KMS-11 (cell line): Measurements from ENCODE around the gene C17orf100.

Experiments used
- H2AFZ ChIP-seq: fragments of 200-600 bp; sonication (generic); 2 replicates; pipeline ENCODE4 v1.6.1; 2016; ENCODE audit warnings: antibody characterized with exemption, mixed run types, low read depth
- H3K27ac ChIP-seq: fragments of 200-600 bp; sonication (generic); 2 replicates; pipeline ENCODE4 v1.6.1; 2016; ENCODE audit warnings: mild to moderate bottlenecking, mixed run types
- H3K27me3 ChIP-seq: fragments of 200-600 bp; sonication (generic); 2 replicates; pipeline ENCODE4 v1.6.1; 2017; ENCODE audit warnings: mild to moderate bottlenecking, low read depth, mixed run types, moderate library complexity; ENCODE audit not compliant: insufficient read depth
- H3K36me3 ChIP-seq: fragments of 200-600 bp; sonication (generic); 2 replicates; pipeline ENCODE4 v1.6.1; 2017; ENCODE audit warnings: mild to moderate bottlenecking, mixed run types; ENCODE audit not compliant: insufficient read depth
- H3K4me1 ChIP-seq: fragments of 200-600 bp; sonication (generic); 2 replicates; pipeline ENCODE4 v1.6.1; 2016; ENCODE audit warnings: mild to moderate bottlenecking, low read depth, mixed run types; ENCODE audit not compliant: poor library complexity, severe bottlenecking
- H3K4me2 ChIP-seq: fragments of 200-600 bp; sonication (generic); 2 replicates; pipeline ENCODE4 v1.7.0; 2016; ENCODE audit warnings: mild to moderate bottlenecking, mixed run types
- H3K4me3 ChIP-seq: fragments of 200-600 bp; sonication (generic); IDR thresholded peaks from 2 replicates; pipeline ENCODE4 v1.6.1; 2017; ENCODE audit warnings: low read depth, low read length, mixed read lengths; ENCODE audit not compliant: insufficient read depth
- H3K79me2 ChIP-seq: fragments of 200-600 bp; sonication (generic); 2 replicates; pipeline ENCODE4 v1.6.1; 2016; ENCODE audit warnings: low read depth, mixed run types; ENCODE audit not compliant: insufficient read depth
- H3K9ac ChIP-seq: fragments of 200-600 bp; sonication (generic); 2 replicates; pipeline ENCODE4 v1.6.1; 2016; ENCODE audit warnings: mild to moderate bottlenecking, mixed run types
- H4K20me1 ChIP-seq: fragments of 200-600 bp; sonication (generic); 2 replicates; pipeline ENCODE4 v1.6.1; 2016; ENCODE audit warnings: mild to moderate bottlenecking, mixed run types; ENCODE audit not compliant: insufficient read depth
- CTCF ChIP-seq: fragments of 200-600 bp; sonication (generic); conservative IDR thresholded peaks from 2 replicates; pipeline ENCODE4 v1.6.1; 2017; ENCODE audit warnings: low read depth, mild to moderate bottlenecking, antibody characterized with exemption, low read length, moderate library complexity, mixed read lengths

The C17orf100 gene

GRCh38 chr17:6642592-6642991 is 9.0 kb upstream of the C17orf100 start:
- Histone ChIP-seq H3K4me1 (no peaks in the 10 kb centered on the region), H3K9ac (no peak overlapping the region), H2AFZ (no peak overlapping the region), H3K27ac (no peak overlapping the region), H3K27me3 (no peaks in the 10 kb centered on the region), H3K36me3 (no peaks in the 10 kb centered on the region), H4K20me1 (no peaks in the 10 kb centered on the region), H3K4me2 (no peak overlapping the region), H3K4me3 (no peak overlapping the region), H3K79me2 (no peaks in the 10 kb centered on the region)
- TF ChIP-seq CTCF, result no peak

GRCh38 chr17:6643451-6644125 is 8.0 kb upstream of the C17orf100 start:
- no peaks in the 10 kb centered on the region for H3K27me3 ChIP-seq
- no peak overlapping the region for H2AFZ ChIP-seq
- no peak overlapping the region for H3K4me2 ChIP-seq
- H3K27ac ChIP-seq, result no peak overlapping the region
- no peaks in the 10 kb centered on the region for H3K4me1 ChIP-seq
- no peaks in the 10 kb centered on the region for H3K79me2 ChIP-seq
- no peaks in the 10 kb centered on the region for H4K20me1 ChIP-seq
- H3K4me3 ChIP-seq, result no peak overlapping the region
- no peak overlapping the region for H3K9ac ChIP-seq
- TF ChIP-seq CTCF, result no peak
- H3K36me3 ChIP-seq, result no peaks in the 10 kb centered on the region

DNA sequence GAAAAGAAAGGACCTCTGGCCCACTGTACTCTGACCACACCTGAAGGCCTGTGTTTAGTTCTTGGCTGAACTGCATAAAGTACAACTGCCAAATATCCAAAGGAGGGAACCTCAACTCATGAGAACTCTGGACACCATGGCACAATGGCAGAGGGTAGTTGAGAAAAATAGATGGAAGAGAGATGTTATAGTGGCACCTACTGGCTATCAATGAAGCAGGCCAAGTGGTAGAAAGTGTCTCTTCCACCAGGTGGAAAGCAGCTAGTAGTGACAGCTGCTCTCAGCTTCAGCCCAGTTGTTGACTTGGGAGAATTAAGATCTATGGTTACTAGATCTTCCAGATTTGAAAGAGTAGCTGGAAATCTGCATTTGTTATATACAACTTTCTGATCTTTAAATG is 3.4 kb upstream of the C17orf100 start:
- no peak for TF ChIP-seq CTCF
- no peak overlapping the region for H3K27ac ChIP-seq
- H4K20me1 ChIP-seq, result no peaks in the 10 kb centered on the region
- H3K9ac ChIP-seq, result no peak overlapping the region
- no peaks in the 10 kb centered on the region for H3K36me3 ChIP-seq
- H2AFZ ChIP-seq, result no peak overlapping the region
- H3K27me3 ChIP-seq, result no peaks in the 10 kb centered on the region
- no peaks in the 10 kb centered on the region for H3K4me1 ChIP-seq
- H3K4me2 ChIP-seq, result no peak overlapping the region
- H3K4me3 ChIP-seq, result no peak overlapping the region
- no peaks in the 10 kb centered on the region for H3K79me2 ChIP-seq

DNA sequence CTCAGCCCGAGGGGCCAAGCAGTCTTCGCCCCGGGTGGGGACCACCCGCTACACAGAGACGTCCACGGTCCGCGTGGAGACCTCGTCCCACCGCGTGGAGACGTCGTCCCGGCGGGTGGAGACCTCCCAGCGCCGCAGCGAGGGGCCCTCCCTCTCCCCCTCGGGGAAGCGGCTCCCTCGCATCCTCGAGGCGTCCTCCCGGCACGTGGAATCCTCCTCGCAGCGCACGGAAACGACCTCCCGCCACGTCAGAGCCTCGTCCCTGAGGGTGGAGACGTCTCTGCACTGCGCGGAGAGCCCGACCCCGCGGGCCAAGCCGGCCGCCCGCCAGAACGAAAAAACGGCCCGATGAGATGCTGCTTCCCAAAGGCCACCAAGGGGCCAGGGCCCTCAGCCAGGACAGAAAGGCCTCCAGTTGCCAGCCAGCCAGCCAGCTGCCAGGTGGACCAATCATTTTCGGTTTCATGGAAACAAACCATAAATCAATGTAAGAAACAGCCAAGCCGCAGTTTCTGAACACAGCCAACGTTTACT is 424 bp downstream of the C17orf100 start:
- Histone ChIP-seq H4K20me1 (no peaks in the 10 kb centered on the region), H3K27ac (no peak overlapping the region), H3K27me3 (no peaks in the 10 kb centered on the region), H3K4me1 (no peaks in the 10 kb centered on the region), H3K9ac (no peak overlapping the region), H3K79me2 (no peaks in the 10 kb centered on the region), H3K4me3 (no peak overlapping the region), H3K36me3 (no peaks in the 10 kb centered on the region), H3K4me2 (peak overlapping the region; percentile 21; the same call in 1 of the 2 replicates), H2AFZ (no peak overlapping the region; the same call in 1 of the 2 replicates)
- no peak for TF ChIP-seq CTCF
